Peyer's patch (tissue), 4 donors: Measurements from ENCODE around the gene ROR1.

Experiments
- CTCF ChIP-seq, 6 experiments: fragments of 450-650 bp in 4 of 6; fragments of 200-600 bp in 2 of 6; sonication (generic) in 1 of 6; IDR thresholded peaks; one replicate each; pipeline ENCODE4 v1.5.1; 2017 to 2019; ENCODE audit warnings: antibody characterized with exemption in 6 of 6, mild to moderate bottlenecking in 3 of 6, moderate library complexity in 1 of 6
- POLR2A ChIP-seq, 2 donors: fragments of 450-650 bp; IDR thresholded peaks; one replicate each; pipeline ENCODE4 v1.5.1; 2017; ENCODE audit warnings: antibody characterized with exemption in 2 of 2, mild to moderate bottlenecking in 2 of 2, moderate library complexity in 2 of 2

GRCh38 chr1:64001038-64001437, 227.2 kb downstream of the ROR1 start:
- no peak for TF ChIP-seq CTCF (IDR thresholded peaks at IDR 0.05)
- no peak for TF ChIP-seq POLR2A (IDR thresholded peaks at IDR 0.05)
